Femur (tissue), 1 donor: ENCODE measurements around the gene CARD9.

Experiments used
- DNase-seq: peaks from one replicate; pipeline ENCODE4 v3.0.0-alpha.2; 2017

CARD9 gene

DNA sequence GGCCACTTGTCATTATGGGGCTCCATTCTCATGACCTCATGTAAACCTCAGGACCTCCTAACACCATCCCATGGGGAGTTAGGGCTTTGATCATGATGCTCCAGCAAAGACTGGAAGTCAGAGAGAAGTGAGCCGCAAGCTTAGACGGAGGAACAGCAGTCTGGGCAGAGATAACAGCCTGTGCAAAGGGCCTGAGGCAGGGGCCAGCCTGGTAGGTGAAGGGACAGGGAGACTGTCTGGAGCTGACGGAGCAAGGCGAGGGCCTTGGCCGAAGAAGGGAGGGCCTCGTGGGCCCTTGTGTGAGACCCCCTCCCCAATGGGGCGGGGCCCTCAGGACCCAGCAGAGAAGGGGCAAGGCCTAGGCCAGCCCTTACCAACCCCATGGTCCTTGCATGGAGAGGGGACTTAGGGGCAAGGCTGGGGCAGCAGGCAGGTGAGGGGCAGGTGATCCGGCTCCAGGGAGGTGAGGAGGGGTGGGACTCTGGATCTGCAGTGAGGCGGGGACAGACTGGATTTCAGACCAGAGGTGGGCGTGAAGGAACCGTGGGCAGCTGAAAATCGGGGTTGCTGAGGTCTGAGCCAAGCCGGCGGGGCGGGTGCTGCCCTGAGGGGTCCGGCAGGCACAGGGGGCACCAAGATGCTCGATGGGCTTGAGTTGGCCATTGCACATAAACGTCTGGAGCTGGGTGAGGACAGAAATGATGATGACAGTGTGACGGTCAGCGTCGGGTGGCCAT lies 28.8 kb downstream of the CARD9 start:
- no peak for DNase-seq

DNA sequence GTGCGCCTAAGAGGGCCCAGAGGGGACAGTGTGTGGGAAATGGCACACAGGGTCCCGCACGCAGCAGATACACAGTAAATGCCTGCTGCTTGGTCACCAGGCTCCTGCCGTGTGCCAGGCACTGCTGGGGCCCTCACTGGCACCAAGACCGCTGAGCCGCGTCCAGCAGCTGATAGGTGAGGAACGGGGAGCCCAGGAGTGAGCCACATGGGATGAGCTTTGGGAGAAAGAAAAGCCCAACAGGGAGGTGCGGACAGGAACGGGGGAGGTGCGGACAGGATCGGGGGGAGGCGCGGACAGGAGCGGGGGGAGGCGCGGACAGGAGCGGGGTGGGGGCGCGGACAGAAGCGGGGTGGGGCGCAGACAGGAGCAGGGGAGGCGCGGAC lies 29.6 kb downstream of the CARD9 start:
- no peak for DNase-seq

DNA sequence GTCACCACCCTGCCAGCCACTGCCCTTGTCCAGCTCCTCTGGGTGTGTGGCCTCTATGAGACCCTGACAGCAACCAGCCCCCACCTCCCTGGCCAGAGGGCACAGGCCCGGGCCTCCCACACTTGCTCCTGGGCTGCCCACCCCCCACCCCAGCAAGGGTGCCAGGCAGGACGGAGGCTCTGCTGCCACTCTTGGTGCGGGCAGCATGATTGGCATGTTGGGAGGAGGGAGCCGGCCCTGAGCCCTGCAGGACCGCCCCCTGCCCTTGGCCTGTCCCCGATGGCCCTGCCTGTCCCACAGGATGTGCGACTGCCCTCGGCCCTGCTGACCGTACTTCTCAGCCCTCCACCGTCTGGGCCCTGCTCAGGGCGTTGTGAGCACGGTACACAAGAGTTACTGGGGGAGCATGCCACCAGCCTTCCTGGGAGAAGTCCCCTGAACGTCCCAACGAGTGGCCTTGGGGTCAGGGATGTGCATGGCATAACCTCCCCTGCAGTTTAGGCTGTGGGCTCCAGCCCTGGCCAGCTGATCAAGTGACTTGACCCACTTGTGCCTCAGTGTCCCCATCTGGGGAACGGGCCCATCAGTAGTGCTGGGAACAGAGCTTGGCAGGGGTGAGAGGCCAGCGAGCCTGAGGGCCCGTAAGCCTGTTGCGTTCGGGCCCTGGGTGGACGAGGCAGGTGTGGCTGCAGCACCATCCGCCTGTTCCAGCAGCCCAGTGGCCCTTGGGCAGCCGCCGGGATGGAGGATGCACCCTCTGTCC lies 30.2 kb downstream of the CARD9 start:
- DNase-seq = no peak

- DNase-seq = peak; percentile 87
Measured at GRCh38 chr9:136342181-136343120, 31.0 kb downstream of the CARD9 start.

GRCh38 chr9:136341769-136342168 lies 31.7 kb downstream of the CARD9 start:
- no peak for DNase-seq

DNA sequence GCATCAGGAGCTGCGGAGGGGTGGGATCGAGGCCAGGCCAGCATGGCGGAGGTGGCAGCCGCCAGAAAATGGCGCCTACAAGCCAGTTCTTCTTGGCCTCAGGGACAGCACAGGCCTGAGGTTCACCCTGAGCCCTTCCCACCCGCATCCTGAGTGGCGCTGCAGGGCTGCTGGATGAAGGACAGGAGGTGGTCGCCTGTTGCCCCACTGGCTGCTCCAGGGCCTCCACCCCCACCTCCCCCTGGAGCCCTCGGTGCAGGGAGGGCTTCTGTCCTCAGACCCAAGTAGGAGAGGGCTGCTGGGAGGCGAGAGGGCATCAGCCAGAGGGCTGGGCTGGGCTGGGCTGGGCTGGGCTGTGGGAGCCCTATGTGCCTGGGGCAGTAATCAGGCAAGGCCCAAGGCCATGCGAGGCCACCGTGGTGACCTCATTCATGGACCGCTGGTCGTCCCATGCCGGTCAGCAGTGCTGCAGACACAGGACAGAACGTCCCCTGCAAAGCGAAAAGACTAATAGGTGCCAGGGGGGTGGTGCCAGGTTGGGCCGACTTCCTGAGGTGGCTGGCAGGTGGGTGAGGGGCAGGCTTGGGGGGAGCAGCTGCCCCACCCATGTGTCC lies 32.3 kb downstream of the CARD9 start:
- DNase-seq = no peak

GRCh38 chr9:136340356-136341041 lies 33.0 kb downstream of the CARD9 start:
- no peak for DNase-seq

DNA sequence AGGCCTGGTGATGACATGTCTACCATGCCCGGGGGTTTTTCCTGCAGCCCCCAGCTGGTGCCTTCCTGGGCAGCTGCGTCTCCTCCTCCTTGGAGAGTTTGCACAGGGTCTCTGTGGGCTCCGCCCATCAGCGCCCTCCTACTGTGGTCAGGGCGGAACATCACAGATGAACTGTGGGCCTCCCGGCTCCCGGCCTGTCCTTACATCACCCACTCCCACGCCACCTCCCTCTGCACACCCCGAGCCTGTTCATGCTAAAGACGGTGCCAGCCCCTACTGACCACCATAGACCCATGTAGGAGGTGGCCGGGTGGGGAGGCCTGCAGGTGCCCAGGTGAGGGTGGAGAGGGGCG lies 33.5 kb downstream of the CARD9 start:
- no peak for DNase-seq

- DNase-seq = peak; percentile 75
Measured at GRCh38 chr9:136339173-136339957, 34.1 kb downstream of the CARD9 start.

- DNase-seq = no peak
Measured at GRCh38 chr9:136338511-136338910, 35.0 kb downstream of the CARD9 start.

- no peak for DNase-seq
Measured at GRCh38 chr9:136337416-136338395, 35.8 kb downstream of the CARD9 start.

- no peak for DNase-seq
Measured at GRCh38 chr9:136336881-136337280, 36.6 kb downstream of the CARD9 start.

GRCh38 chr9:136336156-136336870 lies 37.2 kb downstream of the CARD9 start:
- no peak for DNase-seq

GRCh38 chr9:136335296-136336155 lies 37.9 kb downstream of the CARD9 start:
- no peak for DNase-seq

DNA sequence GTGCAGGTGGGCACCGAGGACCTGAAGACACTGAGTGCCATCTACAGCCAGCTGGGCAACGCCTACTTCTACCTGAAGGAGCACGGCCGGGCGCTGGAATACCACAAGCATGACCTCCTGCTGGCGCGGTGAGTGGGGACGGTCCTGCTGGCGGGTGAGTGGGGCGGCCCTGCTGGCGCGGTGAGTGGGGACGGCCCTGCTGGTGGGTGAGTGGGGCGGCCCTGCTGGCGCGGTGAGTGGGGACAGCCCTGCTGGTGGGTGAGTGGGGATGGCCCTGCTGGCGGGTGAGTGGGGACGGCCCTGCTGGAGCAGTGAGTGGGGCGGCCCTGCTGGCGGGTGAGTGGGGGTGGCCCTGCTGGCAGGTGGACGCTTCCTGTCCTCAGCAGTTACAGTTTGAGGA lies 38.9 kb downstream of the CARD9 start:
- no peak for DNase-seq

DNA sequence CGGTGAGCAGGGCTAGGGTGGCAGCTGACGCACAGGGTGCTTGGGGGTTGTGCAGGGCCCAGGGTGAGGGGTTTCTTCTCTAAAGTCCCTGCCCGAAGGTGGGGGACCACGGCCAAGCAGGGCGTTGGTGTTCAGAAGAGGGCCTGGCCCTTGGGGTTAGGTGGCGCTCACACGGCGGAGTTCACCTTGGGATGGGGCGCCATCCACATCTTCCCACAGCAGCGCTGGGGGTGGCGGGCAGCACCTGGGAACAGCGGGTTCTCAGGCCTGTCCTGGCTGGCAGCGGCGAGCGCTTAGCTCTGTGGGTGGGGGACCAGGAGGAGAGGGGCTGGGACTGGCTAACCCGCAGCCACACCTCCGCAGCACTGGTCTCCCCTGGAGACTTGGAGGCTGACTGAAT lies 40.0 kb downstream of the CARD9 start:
- no peak for DNase-seq

DNA sequence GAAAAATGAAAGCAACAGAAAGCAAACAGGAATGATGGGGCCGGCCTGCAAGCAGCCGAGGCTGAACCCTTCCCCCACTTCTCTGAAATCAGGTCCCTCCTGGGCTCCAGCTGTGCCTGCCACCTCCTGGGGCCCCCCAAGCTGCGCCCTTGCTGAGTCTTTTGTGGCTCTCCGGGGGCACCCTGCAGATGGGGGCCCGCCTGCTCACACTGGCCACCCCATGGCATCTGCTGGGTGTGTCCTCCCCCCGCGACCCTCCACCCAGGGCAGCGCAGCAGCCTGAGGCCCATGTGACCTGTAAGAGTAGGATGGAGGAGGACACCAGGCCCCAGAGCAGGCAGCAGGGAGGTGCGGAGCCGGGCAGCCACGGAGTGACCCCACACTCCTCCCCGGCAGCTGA lies 40.4 kb downstream of the CARD9 start:
- no peak for DNase-seq

DNA sequence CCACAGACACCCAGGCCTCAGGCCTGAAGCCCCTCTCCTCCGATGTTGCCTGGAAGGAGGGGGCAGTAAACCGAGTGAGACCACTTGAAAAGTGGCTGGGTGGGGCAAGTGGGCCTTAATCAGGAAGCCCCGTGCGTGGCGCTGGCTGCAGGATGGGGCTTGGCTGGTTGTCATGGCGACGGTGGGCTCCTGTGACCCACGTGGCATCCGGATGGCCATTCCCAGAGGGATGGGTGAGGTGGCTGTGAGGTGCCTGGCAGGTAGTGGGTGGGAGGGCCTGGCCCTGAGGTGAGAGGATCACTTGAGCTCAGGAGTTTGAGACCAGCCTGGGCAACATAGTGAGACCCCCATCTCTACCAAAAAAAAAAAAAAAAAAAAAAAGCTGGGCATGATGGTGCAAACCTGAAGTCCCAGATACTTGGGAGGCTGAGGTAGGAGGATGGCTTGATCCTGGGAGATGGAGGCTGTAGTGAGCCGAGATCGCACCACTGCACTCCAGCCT lies 40.9 kb downstream of the CARD9 start:
- DNase-seq = no peak
